NCI-H128 (cell line): ENCODE results near the gene GIMAP2.
"Not testable (repeated sequence)": the region's sequence is repeated elsewhere in the genome, so short reads cannot be mapped to it uniquely, and the experiment has no call there.

Experiments used
- DNase-seq: peaks from one replicate; lab custom pipeline; 2025; ENCODE audit not compliant: unreplicated experiment; lab: John Stamatoyannopoulos, UW

Gene GIMAP2

DNA sequence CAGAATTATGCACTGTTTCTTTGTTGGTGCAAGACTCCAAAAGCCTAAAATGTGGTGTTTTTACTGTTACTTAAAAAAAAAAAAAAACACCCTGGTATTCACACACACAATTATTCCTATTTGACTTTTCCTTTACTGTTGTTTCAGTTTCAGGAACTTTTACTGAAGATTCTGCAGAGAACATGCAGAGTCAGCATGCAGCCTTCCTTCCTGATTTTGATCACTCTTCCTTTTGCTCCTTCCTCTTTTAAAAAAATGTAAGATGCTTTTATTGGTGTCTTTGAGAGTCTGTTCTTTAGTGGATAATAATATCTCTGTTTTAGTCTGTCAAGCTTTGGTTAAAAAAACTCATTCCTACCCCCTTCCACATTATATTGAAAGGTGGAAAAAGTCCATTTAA, 9.2 kb upstream of the GIMAP2 start:
- not testable (repeated sequence) for DNase-seq

DNA sequence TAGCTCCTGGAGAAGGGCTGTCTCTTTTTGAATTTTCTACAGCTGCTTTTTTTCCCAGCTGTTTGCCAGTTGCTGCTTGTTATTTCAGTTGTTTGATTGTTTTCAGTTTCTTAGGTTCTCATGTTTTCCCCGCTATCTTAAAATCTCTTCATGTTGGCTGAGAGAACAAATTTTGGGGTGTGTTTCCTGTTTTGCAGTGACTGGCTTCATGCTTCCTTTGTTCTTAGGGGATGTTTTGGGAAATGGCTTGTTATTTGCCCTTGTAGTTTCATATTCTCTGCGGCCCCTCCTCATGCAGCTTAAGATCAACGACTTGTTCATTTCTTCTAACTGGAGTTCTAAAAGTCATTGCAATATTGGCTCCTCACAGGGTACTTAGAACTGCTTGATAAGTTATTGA, 8.7 kb upstream of the GIMAP2 start:
- not testable (repeated sequence) for DNase-seq

DNA sequence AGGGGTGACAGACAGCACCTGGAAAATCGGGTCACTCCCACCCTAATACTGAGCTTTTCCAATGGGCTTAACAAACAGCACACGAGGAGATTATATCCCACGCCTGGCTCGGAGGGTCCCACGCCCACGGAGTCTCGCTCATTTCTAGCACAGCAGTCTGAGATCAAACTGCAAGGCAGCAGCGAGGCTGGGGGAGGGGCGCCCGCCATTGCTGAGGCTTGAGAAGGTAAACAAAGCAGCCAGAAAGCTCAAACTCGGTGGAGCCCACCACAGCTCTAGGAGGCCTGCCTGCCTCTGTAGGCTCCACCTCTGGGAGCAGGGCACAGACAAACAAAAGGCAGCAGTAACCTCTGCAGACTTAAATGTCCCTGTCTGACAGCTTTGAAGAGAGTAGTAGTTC, 6.9 kb upstream of the GIMAP2 start:
- not testable (repeated sequence) for DNase-seq

- DNase-seq, result not testable (repeated sequence)
These were observed 5.1 kb upstream of the GIMAP2 start for GRCh38 chr7:150680364-150680763.

DNA sequence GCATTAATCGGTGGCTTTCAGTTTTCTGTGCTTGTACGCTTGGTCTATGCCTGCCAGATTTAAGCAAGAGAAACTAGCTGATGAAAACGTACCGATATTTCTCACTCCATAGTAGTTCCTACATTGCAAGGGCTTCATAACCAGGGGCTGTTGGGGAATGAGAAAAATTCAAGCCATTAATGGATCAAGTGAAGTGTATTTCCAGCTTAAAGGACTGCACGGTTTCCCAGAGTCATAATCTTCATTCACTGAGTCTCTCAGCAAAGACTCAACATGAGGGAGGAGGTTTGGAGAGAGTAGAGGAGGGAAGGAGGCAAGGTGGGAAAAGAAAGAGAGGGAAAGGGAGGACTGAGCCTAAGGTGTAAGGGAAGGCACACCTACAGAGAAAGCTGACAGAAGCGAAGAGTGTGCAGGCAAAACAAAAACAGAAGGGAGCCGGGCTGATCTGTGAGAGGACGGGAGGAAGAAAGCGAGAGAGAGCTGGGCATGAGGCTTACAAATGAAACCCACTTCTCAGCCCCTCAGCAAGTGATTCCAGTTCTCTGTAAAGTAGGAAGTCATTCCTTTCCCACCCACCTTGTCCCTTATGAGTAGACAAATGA, 625 bp downstream of the GIMAP2 start:
- no peak for DNase-seq

DNA sequence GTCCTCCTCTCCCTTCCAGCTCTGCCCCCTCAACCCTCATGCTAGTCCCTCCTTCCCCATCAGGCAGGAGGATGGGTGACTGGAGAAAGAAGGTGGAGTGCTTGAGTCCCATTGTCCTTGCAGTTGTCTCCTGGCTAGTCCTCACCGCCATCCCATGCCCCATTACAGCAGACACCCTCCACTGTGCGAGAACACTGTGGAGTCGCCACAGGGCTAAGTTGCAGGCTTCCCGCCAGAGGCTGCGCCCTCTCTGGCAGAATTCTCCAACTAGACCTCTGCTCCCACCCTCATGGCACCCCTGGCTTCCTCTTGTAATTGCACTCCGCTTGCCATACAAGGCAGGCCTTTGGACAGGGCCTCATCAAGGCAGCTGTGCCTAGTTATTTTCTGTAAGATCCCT, 3.1 kb downstream of the GIMAP2 start:
- no peak for DNase-seq

GRCh38 chr7:150695654-150696053, 10.1 kb downstream of the GIMAP2 start:
- no peak for DNase-seq

- no peak for DNase-seq
These were observed 17.7 kb downstream of the GIMAP2 start for GRCh38 chr7:150703209-150703608.

DNA sequence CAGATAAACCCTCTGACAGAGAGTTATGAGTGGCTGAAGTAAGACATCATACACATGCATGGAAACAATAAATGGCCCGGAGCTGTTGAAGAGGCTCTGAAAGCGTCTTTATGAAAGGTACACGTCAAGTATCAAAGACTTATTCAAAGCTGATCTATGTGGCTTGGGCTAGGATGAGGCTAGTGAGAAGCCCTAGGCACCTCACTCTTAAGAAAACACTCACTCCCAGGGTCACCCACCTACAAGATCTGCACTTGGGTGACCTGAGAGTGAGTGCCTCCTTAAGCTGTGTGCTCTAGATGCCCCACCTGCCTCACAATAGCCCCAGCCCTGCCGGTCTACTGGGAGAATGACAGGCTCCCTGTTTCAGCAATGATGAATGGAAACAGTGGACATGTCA, 29.8 kb downstream of the GIMAP2 start:
- no peak for DNase-seq

DNA sequence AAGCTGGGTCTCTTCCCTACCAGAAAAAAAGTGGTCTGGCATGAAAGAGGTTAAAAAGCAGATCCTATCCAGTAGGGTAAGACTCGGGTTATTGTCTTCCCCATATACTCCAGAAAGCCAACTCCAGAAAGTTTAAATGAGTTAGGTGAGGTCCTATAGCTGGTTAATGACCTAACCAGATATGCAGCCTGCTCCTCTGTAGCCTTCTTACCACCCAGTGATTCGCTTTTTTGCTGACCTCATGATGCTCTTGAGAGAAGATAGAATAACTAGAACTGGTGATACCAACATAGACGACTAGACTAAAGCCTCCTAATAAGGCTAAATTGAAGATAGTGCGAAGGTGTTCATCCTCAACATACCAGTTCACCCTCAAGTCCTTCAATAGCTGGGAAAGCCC, 30.2 kb downstream of the GIMAP2 start:
- DNase-seq, result no peak

DNA sequence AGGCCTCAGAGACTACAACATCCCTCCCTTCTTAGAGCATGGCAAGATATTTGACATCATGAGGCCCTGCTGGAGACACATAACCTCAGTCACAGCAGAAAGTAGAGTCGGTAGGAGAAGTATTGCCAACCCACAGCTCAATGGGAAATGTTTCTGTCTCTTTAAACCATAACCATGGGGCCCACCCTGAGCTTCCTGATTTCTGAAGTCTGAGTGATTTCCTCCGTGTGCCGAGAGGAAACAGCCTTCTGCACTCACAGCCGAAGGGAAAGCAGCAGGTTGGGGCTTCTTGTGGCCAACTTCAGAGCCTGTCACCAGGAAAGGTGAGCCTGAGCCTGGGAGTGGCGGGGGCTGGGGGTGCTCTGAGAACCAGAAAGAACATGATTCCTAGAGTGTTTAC, 30.9 kb downstream of the GIMAP2 start, which contains the start of gene GIMAP1:
Gene GIMAP1, plus strand, starts transcription at position 246 of the 400 bp plus-strand sequence. CDS start 2,435 bp downstream, outside the sequence.
- DNase-seq, result no peak

GRCh38 chr7:150716939-150717338, 31.4 kb downstream of the GIMAP2 start:
- no peak for DNase-seq

DNA sequence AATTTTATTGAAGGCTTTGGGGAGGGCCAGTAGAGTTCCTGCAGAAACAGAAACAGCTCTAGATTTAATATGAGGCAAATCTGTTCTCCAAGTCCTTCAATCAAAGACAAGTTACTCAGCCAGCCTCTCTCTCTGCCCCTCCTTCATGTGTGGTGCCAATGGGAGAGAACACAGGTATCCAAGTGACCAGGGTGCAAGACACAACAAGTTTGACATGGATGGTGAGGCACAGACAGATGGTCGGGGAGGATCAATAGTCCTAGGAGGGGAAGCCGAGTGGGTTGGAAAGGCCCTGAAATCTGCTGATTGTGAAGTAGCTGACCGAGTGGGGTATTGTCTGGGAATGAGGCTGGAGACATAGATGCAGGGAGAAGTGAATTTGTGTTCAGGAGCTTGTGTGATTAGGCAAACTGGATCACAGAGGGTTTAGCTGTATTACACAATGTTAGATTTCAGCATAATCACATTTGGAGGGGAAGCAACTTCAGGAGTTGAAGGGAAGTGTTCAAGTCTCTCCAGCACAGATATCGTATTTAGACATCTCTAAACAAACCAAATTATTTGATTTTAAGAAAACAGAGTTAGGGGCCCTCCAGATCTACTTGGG, 32.4 kb downstream of the GIMAP2 start:
- DNase-seq, result no peak

- no peak for DNase-seq
These were observed 33.9 kb downstream of the GIMAP2 start for GRCh38 chr7:150719436-150719835.

DNA sequence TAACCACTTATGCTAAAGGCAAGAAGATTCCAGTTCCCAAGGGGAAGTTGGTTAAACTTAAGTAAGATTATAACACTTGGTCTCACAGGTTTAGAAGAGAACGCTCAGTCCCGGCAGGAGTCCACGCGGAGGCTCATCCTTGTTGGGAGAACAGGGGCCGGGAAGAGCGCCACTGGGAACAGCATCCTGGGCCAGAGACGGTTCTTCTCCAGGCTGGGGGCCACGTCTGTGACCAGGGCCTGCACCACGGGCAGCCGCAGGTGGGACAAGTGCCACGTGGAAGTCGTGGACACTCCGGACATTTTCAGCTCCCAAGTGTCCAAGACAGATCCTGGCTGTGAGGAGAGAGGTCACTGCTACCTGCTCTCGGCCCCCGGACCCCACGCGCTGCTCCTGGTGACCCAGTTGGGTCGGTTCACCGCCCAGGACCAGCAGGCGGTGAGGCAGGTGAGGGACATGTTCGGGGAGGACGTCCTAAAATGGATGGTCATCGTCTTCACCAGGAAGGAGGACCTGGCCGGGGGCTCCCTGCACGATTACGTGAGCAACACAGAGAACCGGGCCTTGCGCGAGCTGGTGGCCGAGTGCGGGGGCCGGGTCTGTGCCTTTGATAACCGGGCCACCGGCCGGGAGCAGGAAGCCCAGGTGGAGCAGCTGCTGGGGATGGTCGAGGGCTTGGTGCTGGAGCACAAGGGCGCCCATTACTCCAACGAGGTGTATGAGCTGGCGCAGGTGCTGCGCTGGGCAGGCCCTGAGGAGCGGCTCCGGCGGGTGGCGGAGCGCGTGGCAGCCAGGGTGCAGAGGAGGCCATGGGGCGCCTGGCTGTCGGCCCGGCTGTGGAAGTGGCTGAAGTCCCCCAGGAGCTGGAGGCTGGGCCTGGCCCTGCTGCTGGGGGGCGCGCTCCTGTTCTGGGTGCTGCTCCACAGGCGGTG, 34.7 kb downstream of the GIMAP2 start:
- no peak for DNase-seq

GRCh38 chr7:150721970-150722373, 36.5 kb downstream of the GIMAP2 start:
- no peak for DNase-seq

GRCh38 chr7:150722431-150722931, 37.0 kb downstream of the GIMAP2 start:
- no peak for DNase-seq

GRCh38 chr7:150723467-150723866, 38.0 kb downstream of the GIMAP2 start:
- DNase-seq, result no peak

DNA sequence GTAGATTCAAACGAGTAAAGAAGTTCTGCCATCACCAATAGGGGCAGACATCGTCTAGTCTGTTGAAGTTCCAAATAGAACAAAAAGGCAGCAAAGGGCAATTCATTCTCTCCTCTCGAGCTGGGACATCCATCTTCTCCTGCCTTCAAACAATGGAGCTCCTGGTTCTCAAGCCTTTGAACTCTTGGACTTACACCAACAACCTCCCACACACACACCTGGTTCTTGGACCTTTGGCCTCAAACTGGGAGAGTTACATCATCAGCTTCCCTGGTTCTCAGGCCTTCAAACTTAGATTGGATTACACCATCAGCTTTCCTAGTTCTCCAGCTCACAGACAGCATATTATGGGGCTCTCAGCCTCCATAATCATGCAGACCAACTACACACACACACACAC, 41.9 kb downstream of the GIMAP2 start:
- no peak for DNase-seq

DNA sequence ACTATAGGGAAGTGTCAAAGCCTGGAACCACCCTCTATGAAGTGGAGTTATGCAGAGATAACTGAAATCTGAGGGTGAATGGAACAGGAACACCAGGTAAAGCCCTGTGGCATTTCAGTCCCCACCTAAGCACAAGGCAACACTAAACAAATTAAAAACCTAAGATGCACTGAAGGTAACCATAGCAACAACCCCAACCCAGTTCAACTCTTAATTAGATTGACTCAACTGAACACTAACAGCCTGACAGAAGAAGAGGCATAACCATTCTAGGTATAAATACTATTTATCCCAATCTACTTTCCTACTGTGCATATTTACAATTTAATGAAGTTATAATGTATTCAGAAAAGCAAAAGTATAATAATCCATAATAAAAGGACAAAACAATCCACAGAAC, 42.5 kb downstream of the GIMAP2 start:
- no peak for DNase-seq

GRCh38 chr7:150728609-150729008, 43.1 kb downstream of the GIMAP2 start:
- no peak for DNase-seq

DNA sequence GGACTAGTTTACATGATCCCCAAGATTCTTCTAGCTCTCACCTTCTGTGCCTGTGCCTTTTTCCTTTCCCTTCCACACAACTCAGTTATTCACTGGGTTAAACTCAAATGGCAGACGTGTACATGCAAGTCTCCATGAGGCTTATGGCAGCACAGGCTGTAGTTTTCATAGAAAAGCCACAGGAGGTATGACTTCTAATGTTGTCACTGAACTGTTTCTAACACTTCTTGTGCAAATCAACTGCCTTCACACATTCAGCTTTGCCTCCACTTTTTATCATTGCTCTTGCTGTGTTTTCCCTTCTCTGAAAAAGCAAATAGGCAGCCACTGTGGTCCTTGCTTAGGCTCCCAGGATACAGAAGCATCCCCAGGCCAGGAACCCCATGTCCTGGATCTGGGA, 46.4 kb downstream of the GIMAP2 start:
- no peak for DNase-seq
